Measurements from ENCODE around the gene RRP1. TPM values are rescaled to one million over a fixed set of nuclear protein-coding genes. Genes with fewer than 3 reads are reported as not detected.

The RRP1 gene
- total RNA-seq, result 18.2 TPM

- peak within 1 kb of the TSS; percentile 66 to 84 for H3K4me3 ChIP-seq
- peaks cover 0 to 23% of the 10 kb centered on the region in 2 donors for H3K36me3 ChIP-seq
- intact Hi-C loops (cut with DNase I), result no loop called here
- H3K9me3 ChIP-seq, result no peaks in the 10 kb centered on the region
- peak within 1 kb of the TSS; percentile 93 for H3K27ac ChIP-seq
- peak in 1 of 2 donors; percentile 92 for TF ChIP-seq POLR2AphosphoS5 (IDR thresholded peaks at IDR 0.05; ENCODE audit: insufficient read depth in 1 of 2, low read depth in 1 of 2)
- peak; percentile 93 to 100 (median 99) for TF ChIP-seq CTCF (IDR thresholded peaks at IDR 0.05)
- TF ChIP-seq POLR2A (IDR thresholded peaks at IDR 0.05), result peak in 1 of 2 donors; percentile 45
- DNase-seq (ENCODE audit: extremely low spot score in 2 of 2), result no peak
- H3K27me3 ChIP-seq, result no peaks in the 10 kb centered on the region
- H3K4me1 ChIP-seq, result peaks cover 22% of the 10 kb centered on the region
Observed at GRCh38 chr21:43789276-43790009, at the start of gene RRP1. TSS of gene RRP1 (plus strand) at chr21:43789577. CDS start at chr21:43789630, 53 bp downstream.

- intact Hi-C loops (cut with DNase I), result no loop called here
Observed at GRCh38 chr21:43739621-43740435, 49.5 kb upstream of the RRP1 start.

DNA sequence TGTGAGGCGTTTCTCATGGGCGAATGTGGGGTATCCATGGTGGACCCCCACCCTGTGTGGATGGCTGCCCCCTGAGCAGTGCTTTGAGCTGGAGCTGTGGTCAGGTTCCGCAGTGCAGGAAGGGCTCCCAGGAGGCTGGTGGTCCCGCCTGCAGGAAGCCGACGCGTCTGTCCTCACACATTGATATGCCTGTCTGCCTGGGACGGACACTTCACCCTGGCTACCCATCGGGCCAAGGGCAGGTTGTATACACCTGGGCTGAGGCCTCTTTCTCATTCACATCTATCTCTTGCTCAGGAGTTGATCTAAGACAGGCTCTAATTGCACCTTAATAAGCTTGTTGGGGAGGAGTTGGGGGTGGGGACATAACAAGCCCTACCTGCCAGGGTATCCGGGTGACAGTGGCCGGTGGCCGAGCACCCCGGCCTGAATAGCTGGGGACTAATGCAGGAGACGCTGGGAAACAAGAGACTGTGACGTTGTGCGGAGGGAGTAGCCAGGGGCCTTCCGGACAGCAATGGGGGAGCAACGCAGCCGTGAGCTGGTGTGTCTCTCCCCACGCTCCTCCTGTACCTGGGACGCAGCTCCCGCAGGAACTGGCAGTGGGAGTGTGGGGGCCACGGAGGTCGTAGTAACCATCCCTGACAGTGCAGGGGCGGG, 48.8 kb upstream of the RRP1 start:
- peak overlapping the region; percentile 83 for H3K27ac ChIP-seq
- peaks cover 0 to 23% of the 10 kb centered on the region in 2 donors for H3K36me3 ChIP-seq
- no peak for DNase-seq (ENCODE audit: extremely low spot score in 2 of 2)
- peaks cover 6% of the 10 kb centered on the region for H3K4me1 ChIP-seq
- no peaks in the 10 kb centered on the region for H3K27me3 ChIP-seq
- intact Hi-C loops (cut with DNase I), result no loop called here
- TF ChIP-seq CTCF (IDR thresholded peaks at IDR 0.05) (no peak), POLR2A (IDR thresholded peaks at IDR 0.05) (no peak), POLR2AphosphoS5 (IDR thresholded peaks at IDR 0.05; ENCODE audit: insufficient read depth in 1 of 2, low read depth in 1 of 2) (no peak)
- H3K9me3 ChIP-seq, result no peaks in the 10 kb centered on the region
- H3K4me3 ChIP-seq, result no peak overlapping the region

More at GRCh38 chr21:43739621-43740435, 49.5 kb upstream of the RRP1 start:
- peaks cover 6% of the 10 kb centered on the region for H3K4me1 ChIP-seq
- H3K27me3 ChIP-seq, result no peaks in the 10 kb centered on the region
- peaks cover 0 to 21% of the 10 kb centered on the region in 2 donors for H3K36me3 ChIP-seq
- peak overlapping the region; percentile 83 for H3K27ac ChIP-seq
- TF ChIP-seq POLR2AphosphoS5 (IDR thresholded peaks at IDR 0.05; ENCODE audit: insufficient read depth in 1 of 2, low read depth in 1 of 2), result peak in 1 of 2 donors; percentile 10
- no peak for TF ChIP-seq CTCF (IDR thresholded peaks at IDR 0.05)
- TF ChIP-seq POLR2A (IDR thresholded peaks at IDR 0.05), result no peak
- DNase-seq (ENCODE audit: extremely low spot score in 2 of 2), result no peak
- no peaks in the 10 kb centered on the region for H3K9me3 ChIP-seq
- no peak overlapping the region for H3K4me3 ChIP-seq

DNA sequence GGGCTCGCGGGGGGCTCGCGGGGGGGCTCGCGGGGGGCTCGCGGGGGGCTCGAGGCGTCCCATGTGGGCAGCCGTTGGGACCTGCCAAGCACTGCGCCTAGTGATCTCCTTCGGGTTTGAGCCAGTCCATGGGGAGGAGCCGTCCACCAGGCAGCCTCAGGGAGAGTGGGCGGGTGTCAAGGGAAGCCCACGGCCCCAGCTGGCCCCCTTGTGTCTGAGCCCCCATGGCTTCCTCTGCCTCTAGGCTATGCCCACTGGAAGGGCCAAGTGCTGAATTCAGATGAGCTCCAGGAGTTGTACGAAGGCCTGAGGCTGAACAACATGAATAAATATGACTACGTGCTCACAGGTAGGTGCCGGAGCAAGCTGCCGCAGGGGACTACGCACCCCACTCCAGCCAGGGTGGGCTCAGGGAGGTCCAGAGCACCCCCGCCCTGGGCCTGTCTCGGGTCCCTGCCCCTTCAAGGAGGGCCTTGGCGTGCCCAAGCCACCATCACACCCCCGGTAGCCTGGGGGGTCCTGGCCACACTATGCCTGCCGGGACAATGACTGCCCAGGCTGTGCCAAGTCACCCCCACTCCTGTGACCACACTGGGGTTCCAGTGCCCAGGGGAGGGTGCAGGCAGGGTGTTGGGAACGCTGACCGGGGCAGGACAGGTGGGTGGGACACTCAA, 47.8 kb upstream of the RRP1 start:
- DNase-seq (ENCODE audit: extremely low spot score in 2 of 2), result no peak
- peaks cover 6% of the 10 kb centered on the region for H3K4me1 ChIP-seq
- peaks cover 0 to 31% of the 10 kb centered on the region in 2 donors for H3K36me3 ChIP-seq
- no peaks in the 10 kb centered on the region for H3K9me3 ChIP-seq
- H3K27me3 ChIP-seq, result no peaks in the 10 kb centered on the region
- intact Hi-C loops (cut with DNase I), result no loop called here
- TF ChIP-seq POLR2A (IDR thresholded peaks at IDR 0.05), result no peak
- TF ChIP-seq POLR2AphosphoS5 (IDR thresholded peaks at IDR 0.05; ENCODE audit: insufficient read depth in 1 of 2, low read depth in 1 of 2), result no peak
- TF ChIP-seq CTCF (IDR thresholded peaks at IDR 0.05), result no peak
- H3K4me3 ChIP-seq, result no peak overlapping the region
- H3K27ac ChIP-seq, result peak overlapping the region; percentile 59

All from vagina (tissue), 2 donors.